ENCODE results near the gene PRKACG. TPM values are rescaled to one million over a fixed set of nuclear protein-coding genes. Genes with fewer than 3 reads are reported as not detected.
"Not testable (repeated sequence)": the region's sequence is repeated elsewhere in the genome, so short reads cannot be mapped to it uniquely, and the experiment has no call there.

PRKACG gene
- total RNA-seq, 1 donor from 2014 or later: not detected

GRCh38 chr9:68991457-68991856 is 22.5 kb downstream of the PRKACG start:
- DNase-seq (ENCODE audit: low read depth): no peak
- H3K4me3 ChIP-seq (ENCODE audit: low read depth, low read length): no peak overlapping the region
- TF ChIP-seq CTCF (conservative IDR thresholded peaks at IDR 0.05; ENCODE audit: low read depth, low read length): no peak

GRCh38 chr9:68986949-68987348 is 27.0 kb downstream of the PRKACG start:
- H3K4me3 ChIP-seq (ENCODE audit: low read depth, low read length); DNase-seq (ENCODE audit: low read depth): not testable (repeated sequence)

- TF ChIP-seq CTCF (conservative IDR thresholded peaks at IDR 0.05; ENCODE audit: low read depth, low read length): no peak
- no peak overlapping the region for H3K4me3 ChIP-seq (ENCODE audit: low read depth, low read length)
- no peak for DNase-seq (ENCODE audit: low read depth)
Observed at GRCh38 chr9:68983522-68984424, 30.1 kb downstream of the PRKACG start.

- DNase-seq (ENCODE audit: low read depth): no peak
- H3K4me3 ChIP-seq (ENCODE audit: low read depth, low read length): no peak overlapping the region
- TF ChIP-seq CTCF (conservative IDR thresholded peaks at IDR 0.05; ENCODE audit: low read depth, low read length): no peak
Observed at GRCh38 chr9:68983008-68983411, 30.9 kb downstream of the PRKACG start.

- no peak overlapping the region for H3K4me3 ChIP-seq (ENCODE audit: low read depth, low read length)
- DNase-seq (ENCODE audit: low read depth): no peak
- TF ChIP-seq CTCF (conservative IDR thresholded peaks at IDR 0.05; ENCODE audit: low read depth, low read length): no peak
Observed at GRCh38 chr9:68981789-68982188, 32.1 kb downstream of the PRKACG start.

GRCh38 chr9:68980341-68980914 is 33.5 kb downstream of the PRKACG start:
- TF ChIP-seq CTCF (conservative IDR thresholded peaks at IDR 0.05; ENCODE audit: low read depth, low read length): no peak
- no peak overlapping the region for H3K4me3 ChIP-seq (ENCODE audit: low read depth, low read length)

GRCh38 chr9:68979538-68980314 is 34.2 kb downstream of the PRKACG start:
- no peak overlapping the region for H3K4me3 ChIP-seq (ENCODE audit: low read depth, low read length)
- no peak for TF ChIP-seq CTCF (conservative IDR thresholded peaks at IDR 0.05; ENCODE audit: low read depth, low read length)
- no peak for DNase-seq (ENCODE audit: low read depth)

More at GRCh38 chr9:68980341-68980914, 33.5 kb downstream of the PRKACG start:
- no peak for DNase-seq (ENCODE audit: low read depth)
